GM21526 (cell line): Measurements from ENCODE around the gene KLF13.

Source experiments
- ATAC-seq: cut with Tn5 transposase; IDR thresholded peaks from one replicate; pipeline ENCODE4 v1.9.1; 2021; ENCODE audit warnings: moderate library complexity; ENCODE audit not compliant: unreplicated experiment, low FRiP score

The KLF13 gene

DNA sequence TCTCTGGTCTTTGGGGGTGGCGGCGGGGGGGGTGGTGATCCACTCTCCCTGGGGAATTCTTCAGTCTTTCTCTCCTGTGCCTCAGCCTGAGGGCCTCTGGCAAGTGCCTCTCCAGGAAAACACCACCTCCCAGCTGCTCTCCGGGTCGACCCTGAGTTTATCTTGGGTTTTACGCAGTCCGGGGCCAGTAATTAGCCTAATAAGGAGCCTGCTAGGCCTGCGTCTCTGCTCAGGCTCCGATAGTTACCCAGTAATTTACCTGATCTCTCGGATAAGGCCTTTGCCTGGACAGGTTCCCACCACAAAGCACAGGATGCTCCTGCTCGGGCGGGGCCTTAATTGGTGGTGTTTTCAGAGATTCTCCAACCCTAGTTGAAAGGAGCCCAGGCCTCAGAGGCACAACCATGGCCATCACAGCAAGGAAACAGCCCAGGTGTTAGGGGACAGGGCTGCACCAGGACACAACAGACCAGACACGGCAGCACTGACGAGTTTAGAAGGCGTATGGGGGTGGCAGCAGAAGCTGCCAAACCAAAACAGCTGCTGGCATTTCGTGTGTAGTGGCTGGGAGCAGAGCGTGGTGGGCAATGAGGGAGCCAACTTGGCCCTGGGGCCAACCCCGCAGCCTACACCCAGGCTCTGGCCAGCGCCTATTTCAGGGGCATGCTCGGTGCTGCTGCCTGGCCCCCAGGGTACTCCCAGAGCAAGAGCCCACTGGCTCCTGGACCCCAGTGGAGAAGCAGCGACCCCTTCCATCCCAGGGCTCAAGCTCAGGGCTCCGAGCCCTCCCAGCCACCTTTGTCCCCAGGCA, 71.4 kb downstream of the KLF13 start:
- no peak for ATAC-seq

DNA sequence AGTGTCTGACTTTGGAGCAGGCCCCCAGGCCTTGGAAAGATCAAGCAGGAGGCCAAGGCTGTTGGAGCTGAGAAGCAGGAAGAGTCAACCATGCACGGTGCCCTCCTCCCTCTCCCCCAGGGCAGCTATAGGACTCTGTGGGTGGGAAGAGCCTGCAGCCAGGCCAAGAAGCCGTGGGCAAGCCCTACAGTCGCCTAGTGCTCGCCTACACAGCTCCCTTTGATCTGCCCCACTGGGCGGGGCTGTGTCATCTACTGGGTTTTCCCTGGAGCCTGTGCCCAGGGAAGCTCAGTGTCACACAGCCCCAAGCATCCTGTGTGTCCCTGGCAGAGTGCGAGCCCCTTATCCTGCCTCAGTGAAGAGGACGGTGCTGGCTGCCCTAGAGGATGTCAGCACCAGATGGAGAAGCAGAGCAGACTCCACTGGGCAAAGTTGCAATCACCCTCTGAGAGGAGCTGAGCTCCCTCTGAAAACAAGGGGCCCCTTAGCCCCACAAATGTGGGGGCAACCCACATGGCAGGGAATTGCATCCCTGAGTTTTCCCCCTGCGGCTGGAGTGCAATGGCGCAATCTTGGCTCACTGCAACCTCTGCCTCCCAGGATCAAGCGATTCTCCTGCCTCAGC, 72.2 kb downstream of the KLF13 start:
- ATAC-seq, result no peak

GRCh38 chr15:31399544-31400171, 73.0 kb downstream of the KLF13 start:
- no peak for ATAC-seq

GRCh38 chr15:31400222-31400927, 73.7 kb downstream of the KLF13 start:
- no peak for ATAC-seq

DNA sequence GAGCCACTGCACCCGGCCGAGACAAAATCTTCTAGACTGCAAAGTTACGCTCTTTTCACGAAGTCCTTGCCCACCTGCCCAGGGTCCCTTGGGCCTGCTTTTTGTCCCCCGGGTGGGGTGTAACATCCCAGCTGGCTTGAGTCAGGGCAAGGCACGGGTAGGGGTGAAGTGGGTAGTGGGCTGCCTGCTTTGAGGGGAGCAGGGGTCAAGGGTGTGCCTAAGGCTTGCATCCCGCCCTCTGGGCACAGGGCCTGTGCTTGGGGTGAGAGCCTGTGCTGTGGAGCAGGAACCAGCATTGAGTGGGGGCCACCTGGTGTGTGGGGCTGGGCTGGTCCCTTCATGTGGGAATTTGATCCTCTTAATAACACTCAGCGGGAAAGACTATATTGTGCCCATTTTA, 74.6 kb downstream of the KLF13 start:
- ATAC-seq, result no peak

DNA sequence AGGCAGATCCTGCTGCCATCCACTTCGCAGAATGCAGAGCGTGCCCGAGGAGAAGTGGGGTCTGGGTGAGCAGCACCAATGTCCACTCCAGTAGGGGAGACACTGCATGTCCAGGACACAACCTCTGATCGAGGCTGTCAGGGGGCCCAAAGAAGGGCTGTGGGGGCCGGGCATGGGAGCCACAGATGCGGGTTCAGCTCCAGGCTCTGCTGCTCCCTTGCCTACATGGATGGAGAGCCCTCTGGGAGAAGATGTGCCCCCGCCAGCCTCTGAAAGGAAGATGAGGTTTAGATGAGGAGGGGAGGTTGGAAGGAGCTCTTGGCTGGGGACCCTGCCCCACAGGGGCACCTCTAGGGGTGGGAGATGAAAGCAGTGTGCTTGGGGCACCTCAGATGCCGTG, 75.4 kb downstream of the KLF13 start:
- no peak for ATAC-seq

- no peak for ATAC-seq
These were observed 75.9 kb downstream of the KLF13 start for GRCh38 chr15:31402511-31403056.

- no peak for ATAC-seq
These were observed 76.5 kb downstream of the KLF13 start for GRCh38 chr15:31403096-31403495.

DNA sequence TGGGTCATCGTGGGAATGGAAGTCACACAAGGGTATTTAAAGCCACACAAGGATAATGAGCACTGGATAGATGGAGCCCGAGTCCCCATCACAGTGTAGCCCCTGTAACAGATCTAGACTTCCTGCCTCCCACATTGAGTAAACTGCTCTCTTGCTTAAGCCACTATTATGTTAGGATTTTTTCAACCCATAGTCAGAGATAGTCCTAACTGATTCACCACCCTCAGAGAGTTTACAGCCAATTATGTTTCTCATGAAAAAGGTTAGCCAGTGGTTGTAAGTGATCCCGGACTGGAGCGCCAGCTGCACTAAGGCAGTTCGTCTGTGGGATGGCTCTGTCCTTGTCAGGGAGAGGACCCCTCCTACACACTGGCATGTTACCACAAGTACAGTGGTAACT, 77.0 kb downstream of the KLF13 start:
- ATAC-seq, result no peak

DNA sequence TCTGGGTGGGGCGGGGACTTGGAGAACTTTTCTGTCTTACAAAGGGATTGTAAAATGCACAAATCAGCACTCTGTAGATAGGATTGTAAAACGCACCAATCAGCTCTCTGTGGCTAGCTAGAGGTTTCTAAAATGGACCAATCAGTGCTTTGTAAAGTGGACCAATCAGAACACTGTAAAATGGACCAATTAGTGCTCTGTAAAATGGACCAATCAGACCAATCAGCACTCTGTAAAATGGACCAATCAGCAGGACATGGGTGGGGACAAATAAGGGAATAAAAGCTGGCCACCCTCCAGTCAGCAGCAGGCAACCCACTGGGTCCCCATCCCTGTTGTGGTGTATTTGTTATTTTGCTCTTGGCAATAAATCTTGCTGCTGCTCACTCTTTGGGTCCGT, 77.7 kb downstream of the KLF13 start:
- ATAC-seq, result no peak

DNA sequence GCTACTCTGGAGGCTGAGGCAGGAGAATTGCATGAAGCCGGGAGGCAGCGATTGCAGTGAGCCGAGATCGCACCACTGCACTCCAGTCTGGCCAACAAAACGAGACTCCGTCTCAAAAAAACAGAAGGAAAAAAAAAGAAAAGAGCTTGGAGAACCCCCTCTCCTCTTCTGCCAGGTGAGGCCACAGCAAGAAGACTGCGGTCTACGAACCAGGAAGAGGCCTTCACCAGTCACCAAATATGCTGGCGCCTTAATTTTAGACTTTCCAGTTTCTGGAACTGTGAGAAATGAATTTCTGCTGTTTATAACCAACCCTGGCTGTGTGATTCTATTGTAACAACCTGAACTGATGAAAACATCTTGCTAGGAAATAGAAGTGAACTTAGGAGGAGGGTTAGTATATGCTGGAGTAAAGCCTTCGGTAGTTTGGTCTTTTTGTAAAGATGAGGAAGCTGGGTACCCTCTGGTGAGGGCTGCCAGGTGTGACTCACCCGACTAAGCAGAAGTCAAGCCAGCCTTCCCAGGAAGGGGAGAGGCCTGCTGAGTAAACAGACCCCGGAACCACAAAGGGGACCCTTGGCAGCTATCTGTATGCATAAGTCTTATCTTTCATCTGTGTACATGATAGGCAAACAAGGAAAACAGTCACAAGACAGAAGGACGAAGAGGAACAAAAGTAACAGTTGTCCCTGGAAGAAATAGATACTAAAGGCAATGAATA, 78.7 kb downstream of the KLF13 start:
- ATAC-seq, result no peak

DNA sequence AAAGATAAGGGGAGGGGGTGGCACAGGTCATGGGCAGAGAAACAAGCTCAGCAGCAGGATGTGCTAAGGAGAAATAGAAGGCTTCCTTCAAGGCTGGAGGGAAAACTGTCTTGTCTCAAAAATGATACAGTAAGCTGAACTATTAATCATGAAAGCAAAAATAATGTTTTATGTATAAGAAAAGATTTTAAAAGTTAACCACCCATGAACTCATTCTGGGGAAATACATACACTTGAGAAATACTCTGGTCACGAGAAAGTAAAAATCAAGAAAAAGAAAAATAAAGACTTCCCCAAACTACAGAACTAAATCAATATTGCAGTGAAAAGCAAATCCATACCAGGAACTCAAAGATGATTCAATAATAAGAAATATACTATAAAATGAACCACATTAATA, 80.7 kb downstream of the KLF13 start:
- no peak for ATAC-seq

DNA sequence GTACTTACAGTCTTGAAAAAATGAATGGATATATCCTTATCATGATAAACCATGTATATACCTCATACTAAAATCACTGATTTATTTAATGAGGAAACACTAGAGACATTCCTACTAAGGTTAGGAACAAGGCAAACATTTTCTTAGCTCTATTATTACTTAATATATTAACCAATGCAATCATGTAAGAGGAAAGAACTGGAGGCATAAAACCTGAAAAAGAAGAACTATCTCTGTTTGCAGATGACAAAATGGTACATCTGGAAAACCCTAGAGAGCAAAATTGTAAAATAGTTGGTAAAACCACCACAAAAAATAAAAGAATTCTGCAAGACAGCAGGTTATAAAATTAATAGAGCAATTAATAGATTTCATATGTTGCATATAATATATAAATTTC, 81.2 kb downstream of the KLF13 start:
- ATAC-seq, result no peak

DNA sequence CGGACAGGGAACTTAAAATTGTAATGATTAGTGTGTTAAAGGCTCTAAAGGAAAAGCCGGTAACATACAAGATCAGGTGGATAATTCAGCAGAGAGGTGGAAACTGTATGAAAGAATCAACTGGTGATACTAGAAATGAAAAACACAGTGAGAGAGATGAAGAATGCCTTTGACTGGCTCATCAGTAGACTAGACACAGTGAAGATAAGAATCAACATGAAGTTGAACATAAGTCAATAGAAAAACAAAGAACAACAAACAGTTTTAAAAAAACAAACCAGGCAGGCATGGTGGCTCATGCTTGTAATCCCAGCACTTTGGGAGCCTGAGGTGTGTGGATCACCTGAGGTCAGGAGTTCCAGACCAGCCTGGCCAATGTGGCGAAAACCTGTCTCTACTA, 82.1 kb downstream of the KLF13 start:
- no peak for ATAC-seq

DNA sequence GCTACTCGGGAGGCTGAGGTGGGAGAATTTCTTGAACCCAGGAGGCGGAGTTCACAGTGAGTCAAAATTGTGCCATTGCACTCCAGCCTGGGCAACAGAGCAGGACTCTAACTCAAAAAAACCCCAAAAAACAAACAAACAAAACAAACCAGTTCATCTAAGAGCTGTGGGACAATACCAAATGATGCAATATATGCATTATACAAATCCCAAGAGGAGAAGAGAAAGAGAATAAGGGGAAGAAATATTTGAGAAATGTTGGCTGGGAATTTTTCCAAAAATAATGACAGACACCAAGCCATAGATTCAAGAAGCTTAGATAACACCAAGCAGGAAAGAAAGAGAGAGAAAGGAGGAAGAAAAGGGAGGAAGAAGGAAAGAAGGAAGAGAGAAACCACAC, 82.5 kb downstream of the KLF13 start:
- no peak for ATAC-seq

DNA sequence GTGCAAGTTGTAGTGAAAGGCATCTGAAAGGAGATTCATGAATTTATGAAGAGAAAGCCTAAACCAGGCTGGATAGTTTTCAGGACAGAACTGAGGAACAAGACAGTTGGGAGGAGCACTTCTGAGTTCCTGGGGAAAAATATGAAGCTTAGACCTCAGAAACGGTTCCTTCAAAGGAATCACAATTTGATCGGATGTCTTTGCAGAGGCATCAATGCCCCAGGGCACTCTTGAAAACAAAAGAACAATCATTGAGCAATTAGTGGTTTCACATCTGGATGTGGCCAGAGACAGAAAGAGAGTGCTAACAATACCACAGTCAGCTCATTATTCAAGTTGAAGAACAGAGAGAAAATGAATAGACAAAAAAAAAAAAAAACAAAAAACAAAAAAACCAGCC, 86.2 kb downstream of the KLF13 start:
- ATAC-seq, result no peak

GRCh38 chr15:31415201-31415600, 88.6 kb downstream of the KLF13 start:
- ATAC-seq, result no peak

DNA sequence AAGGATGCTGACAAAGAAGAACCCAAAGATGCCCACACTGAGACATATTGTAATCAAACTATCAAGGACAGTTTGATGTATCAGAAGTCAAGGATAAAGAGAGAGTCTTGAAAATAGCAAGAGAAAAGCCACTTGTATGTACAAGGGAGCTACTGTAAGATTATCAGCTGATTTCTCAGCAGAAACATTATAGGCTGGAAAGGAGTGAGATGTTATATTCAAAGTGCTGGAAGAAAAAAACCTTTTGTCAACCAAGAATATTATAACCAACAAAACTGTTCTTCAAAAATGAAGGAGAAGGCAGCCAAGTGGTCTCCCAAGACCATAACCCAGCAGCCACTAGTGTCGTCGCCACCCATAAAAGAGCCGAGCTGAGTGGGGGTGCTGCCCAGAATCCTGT, 93.2 kb downstream of the KLF13 start:
- ATAC-seq, result no peak

DNA sequence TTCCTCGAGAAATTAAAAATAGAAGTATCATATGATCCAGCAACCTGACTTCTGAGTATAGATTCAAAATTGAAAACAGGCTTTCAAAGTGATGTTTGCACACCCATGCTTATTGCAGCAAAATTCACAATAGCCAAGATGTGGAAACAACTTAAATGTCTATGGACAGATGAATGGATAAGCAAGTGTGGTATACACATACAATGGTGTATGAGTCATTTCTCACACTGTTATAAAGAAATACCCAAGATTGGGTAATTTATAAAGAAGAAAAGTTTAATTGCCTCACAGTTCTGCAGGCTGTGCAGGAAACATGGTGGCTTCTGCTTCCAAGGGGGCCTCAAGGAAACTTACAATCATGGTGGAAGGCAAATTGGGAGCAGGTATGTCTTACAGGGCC, 100.8 kb downstream of the KLF13 start:
- ATAC-seq, result no peak
